ENCODE data around the gene STAT6.

DNA sequence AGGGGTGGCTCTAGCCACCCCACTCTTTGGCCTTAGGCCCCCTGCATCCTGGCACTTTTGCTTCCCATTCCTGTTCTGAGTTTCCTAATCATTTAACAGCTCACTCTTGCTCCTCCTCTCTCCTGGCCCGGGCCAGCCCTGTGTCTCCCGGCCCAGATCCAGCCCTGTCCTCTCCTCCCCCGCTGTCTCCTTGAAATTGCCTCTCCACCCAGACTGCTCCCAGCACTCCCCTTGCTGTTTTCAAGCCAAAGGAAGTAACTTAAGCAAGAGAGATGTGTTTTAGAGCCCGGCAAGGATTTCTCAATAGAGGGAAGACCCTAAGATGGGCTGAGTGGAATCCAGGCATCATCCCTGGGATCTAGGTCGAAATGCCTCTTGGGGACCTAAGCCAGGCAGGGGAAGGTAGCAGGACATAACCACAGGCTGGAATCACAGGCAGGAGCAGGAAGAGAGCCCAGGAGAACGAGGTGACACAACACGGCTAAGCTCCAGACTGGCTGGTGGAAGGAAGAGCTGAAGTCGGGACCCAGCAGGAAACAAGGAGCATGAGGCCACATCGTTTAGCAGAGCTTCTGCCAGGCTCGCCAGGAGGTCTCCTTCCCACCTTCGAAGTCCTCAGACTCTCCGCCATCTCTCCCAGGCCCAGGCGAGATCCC is 38.2 kb upstream of the STAT6 start:
- TF ChIP-seq, protein P1, sequence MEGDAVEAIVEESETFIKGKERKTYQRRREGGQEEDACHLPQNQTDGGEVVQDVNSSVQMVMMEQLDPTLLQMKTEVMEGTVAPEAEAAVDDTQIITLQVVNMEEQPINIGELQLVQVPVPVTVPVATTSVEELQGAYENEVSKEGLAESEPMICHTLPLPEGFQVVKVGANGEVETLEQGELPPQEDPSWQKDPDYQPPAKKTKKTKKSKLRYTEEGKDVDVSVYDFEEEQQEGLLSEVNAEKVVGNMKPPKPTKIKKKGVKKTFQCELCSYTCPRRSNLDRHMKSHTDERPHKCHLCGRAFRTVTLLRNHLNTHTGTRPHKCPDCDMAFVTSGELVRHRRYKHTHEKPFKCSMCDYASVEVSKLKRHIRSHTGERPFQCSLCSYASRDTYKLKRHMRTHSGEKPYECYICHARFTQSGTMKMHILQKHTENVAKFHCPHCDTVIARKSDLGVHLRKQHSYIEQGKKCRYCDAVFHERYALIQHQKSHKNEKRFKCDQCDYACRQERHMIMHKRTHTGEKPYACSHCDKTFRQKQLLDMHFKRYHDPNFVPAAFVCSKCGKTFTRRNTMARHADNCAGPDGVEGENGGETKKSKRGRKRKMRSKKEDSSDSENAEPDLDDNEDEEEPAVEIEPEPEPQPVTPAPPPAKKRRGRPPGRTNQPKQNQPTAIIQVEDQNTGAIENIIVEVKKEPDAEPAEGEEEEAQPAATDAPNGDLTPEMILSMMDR (IDR thresholded peaks at IDR 0.05) = no peak
- TF ChIP-seq POLR2A (IDR thresholded peaks at IDR 0.05; ENCODE audit: low read length) (no peak), MAZ (IDR thresholded peaks at IDR 0.05; ENCODE audit: borderline replicate concordance, low read depth, low read length) (no peak), JUNB (IDR thresholded peaks at IDR 0.05) (no peak), ZNF302 (CRISPR knock-in tag; IDR thresholded peaks at IDR 0.05) (no peak), CHD4 (IDR thresholded peaks at IDR 0.05; ENCODE audit: borderline replicate concordance) (no peak), KDM5A (IDR thresholded peaks at IDR 0.05) (no peak), CBX2 (IDR thresholded peaks at IDR 0.05; ENCODE audit: borderline replicate concordance, low read depth) (no peak), RFX5 (IDR thresholded peaks at IDR 0.05) (no peak), RAD21 (conservative IDR thresholded peaks at IDR 0.05 in 1 of 2, IDR thresholded peaks at IDR 0.05 in 1 of 2) (no peak), HOXA7 (CRISPR knock-in tag; IDR thresholded peaks at IDR 0.05) (no peak), BHLHE40 (IDR thresholded peaks at IDR 0.05; ENCODE audit: low read depth, low read length) (no peak)

Measured in A549 (cell line).